ENCODE results near the gene ZMYND10.

DNA sequence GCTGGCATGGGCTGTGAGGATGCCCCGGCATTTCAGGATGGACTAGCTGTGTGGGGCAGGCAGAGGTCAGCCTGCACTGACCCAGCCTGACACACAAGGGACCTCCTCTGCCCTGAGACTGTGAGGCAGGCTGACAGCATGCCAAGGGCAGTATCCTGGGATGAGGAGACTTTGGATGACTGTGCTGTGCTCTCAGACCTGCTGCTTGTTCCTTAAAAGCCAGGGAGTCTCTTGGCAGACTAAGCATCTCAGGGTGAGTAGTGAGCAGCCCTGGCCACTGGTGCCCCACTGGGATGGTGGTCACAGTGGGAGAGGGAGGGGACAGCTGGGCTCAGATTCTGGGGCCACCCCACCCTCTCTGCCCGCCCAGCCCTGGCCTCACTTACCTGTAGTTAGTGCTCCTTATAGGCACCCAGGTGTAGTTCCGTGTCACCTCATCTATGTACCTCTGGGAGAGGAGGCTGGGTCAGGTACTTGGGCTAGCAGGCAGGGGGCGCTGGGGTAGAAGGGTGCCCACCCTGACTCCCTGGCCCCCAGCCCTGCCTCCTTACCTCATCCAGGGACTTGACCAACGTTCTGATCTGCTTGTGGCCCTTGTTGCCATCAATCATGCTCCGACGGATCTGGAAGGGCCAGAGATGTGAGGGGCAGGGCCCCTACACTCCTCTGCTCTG lies 29.9 kb upstream of the ZMYND10 start:
- TF ChIP-seq EZH2 (IDR thresholded peaks at IDR 0.05; ENCODE audit: insufficient read depth, poor library complexity, severe bottlenecking) = no peak
- no peak for TF ChIP-seq EZH2phosphoT487 (IDR thresholded peaks at IDR 0.05; ENCODE audit: insufficient read depth, low read depth)
